HL-60 (cell line): ENCODE measurements around the gene KDM4C.

Source experiments
- CTCF ChIP-seq: IDR thresholded peaks from one replicate; pipeline ENCODE4 v1.5.1; 2011; ENCODE audit warnings: low read length, control low read depth, inconsistent platforms; ENCODE audit not compliant: insufficient read depth
- GABPA ChIP-seq: IDR thresholded peaks from 2 replicates; pipeline ENCODE4 v1.6.1; 2012; ENCODE audit warnings: low read depth
- POLR2AphosphoS5 ChIP-seq: IDR thresholded peaks from 2 replicates; pipeline ENCODE4 v1.6.1; 2012; ENCODE audit warnings: low read depth
- REST ChIP-seq: IDR thresholded peaks from 2 replicates; pipeline ENCODE4 v1.6.1; 2012; ENCODE audit warnings: low read depth; ENCODE audit not compliant: insufficient replicate concordance

GRCh38 chr9:7148243-7148765, 390.5 kb downstream of the KDM4C start:
- TF ChIP-seq REST (no peak), CTCF (no peak), GABPA (no peak), POLR2AphosphoS5 (no peak)
